Measurements from ENCODE around the gene NKAIN2.
"Not testable (repeated sequence)": the region's sequence is repeated elsewhere in the genome, so short reads cannot be mapped to it uniquely, and the experiment has no call there.

The NKAIN2 gene

GRCh38 chr6:124459268-124459667, 655.6 kb downstream of the NKAIN2 start:
- no peak for DNase-seq

- DNase-seq, result no peak
Measured at GRCh38 chr6:124462750-124463149, 659.1 kb downstream of the NKAIN2 start.

GRCh38 chr6:124463271-124463670, 659.6 kb downstream of the NKAIN2 start:
- no peak for DNase-seq

- not testable (repeated sequence) for DNase-seq
Measured at GRCh38 chr6:124464600-124464999, 660.9 kb downstream of the NKAIN2 start.

GRCh38 chr6:124466949-124467348, 663.3 kb downstream of the NKAIN2 start:
- DNase-seq, result no peak

GRCh38 chr6:124467366-124467765, 663.7 kb downstream of the NKAIN2 start:
- no peak for DNase-seq

- no peak for DNase-seq
Measured at GRCh38 chr6:124470803-124471202, 667.1 kb downstream of the NKAIN2 start.

GRCh38 chr6:124475176-124475575, 671.5 kb downstream of the NKAIN2 start:
- DNase-seq, result no peak

GRCh38 chr6:124478906-124479305, 675.2 kb downstream of the NKAIN2 start:
- DNase-seq, result no peak

GRCh38 chr6:124479991-124480430, 676.3 kb downstream of the NKAIN2 start:
- DNase-seq, result no peak

GRCh38 chr6:124482071-124482491, 678.4 kb downstream of the NKAIN2 start:
- no peak for DNase-seq

- no peak for DNase-seq
Measured at GRCh38 chr6:124487623-124488431, 684.2 kb downstream of the NKAIN2 start.

GRCh38 chr6:124490122-124490521, 686.5 kb downstream of the NKAIN2 start:
- DNase-seq, result no peak

GRCh38 chr6:124493259-124493658, 689.6 kb downstream of the NKAIN2 start:
- DNase-seq, result no peak

- DNase-seq, result no peak
Measured at GRCh38 chr6:124494956-124495664, 691.4 kb downstream of the NKAIN2 start.

GRCh38 chr6:124495665-124496190, 692.1 kb downstream of the NKAIN2 start:
- DNase-seq, result no peak

- DNase-seq, result no peak
Measured at GRCh38 chr6:124496334-124496733, 692.7 kb downstream of the NKAIN2 start.

GRCh38 chr6:124512431-124512830, 708.8 kb downstream of the NKAIN2 start:
- no peak for DNase-seq

GRCh38 chr6:124517339-124517738, 713.7 kb downstream of the NKAIN2 start:
- no peak for DNase-seq

GRCh38 chr6:124520514-124520913, 716.8 kb downstream of the NKAIN2 start:
- no peak for DNase-seq

GRCh38 chr6:124522335-124522734, 718.7 kb downstream of the NKAIN2 start:
- no peak for DNase-seq

GRCh38 chr6:124524491-124525200, 721.0 kb downstream of the NKAIN2 start:
- no peak for DNase-seq

- DNase-seq, result no peak
Measured at GRCh38 chr6:124530926-124531325, 727.3 kb downstream of the NKAIN2 start.
